HG03108 (cell line): Measurements from ENCODE around the gene RTF2.

Source experiments
- ATAC-seq: cut with Tn5 transposase; IDR thresholded peaks from one replicate; pipeline ENCODE4 v1.9.1; 2021; ENCODE audit warnings: moderate library complexity; ENCODE audit not compliant: unreplicated experiment

Gene RTF2

DNA sequence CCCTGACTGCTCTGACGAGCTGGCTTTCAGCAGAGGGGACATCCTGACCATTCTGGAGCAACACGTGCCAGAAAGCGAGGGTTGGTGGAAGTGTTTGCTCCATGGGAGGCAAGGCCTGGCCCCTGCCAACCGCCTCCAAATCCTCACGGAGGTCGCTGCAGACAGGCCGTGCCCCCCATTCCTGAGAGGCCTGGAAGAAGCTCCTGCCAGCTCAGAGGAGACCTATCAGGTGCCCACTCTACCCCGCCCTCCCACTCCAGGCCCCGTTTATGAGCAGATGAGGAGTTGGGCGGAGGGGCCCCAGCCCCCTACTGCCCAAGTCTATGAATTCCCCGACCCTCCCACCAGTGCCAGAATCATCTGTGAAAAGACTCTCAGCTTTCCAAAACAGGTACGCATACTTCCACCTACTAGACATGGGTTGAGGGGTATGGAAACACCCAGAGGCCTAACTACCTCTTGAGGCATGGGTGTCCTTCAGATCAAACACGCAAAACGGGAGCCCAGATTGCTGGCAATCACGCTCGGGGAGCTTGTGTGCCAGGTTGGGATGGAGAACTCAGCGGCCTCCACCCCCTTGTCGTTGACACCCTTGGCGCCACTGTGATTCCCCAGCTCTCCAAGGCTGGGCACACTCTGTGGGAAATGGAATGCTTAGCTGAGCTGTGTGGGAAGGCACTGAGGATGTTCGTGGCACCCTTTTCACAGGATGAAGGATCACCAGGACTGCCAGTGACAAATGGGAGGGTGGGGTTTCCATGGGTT lies 31.0 kb upstream of the RTF2 start:
- no peak for ATAC-seq

DNA sequence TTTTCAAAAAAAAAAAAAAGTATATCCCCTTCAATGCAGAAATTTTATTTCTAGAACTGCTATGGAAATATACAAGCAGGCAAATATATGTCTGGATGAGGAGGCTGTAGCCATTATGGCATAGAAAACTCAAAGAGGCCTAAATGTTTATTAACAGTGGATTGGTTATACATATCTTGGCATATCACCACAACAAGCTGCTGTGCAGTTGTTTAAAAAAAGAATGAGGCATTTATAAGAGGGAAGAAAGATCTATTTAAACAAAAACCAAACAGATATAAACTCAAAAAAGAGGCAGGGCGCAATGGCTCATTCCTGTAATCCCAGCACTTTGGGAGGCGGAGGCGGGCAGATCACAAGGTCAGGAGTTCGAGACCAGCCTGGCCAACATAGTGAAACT lies 30.1 kb upstream of the RTF2 start:
- no peak for ATAC-seq

DNA sequence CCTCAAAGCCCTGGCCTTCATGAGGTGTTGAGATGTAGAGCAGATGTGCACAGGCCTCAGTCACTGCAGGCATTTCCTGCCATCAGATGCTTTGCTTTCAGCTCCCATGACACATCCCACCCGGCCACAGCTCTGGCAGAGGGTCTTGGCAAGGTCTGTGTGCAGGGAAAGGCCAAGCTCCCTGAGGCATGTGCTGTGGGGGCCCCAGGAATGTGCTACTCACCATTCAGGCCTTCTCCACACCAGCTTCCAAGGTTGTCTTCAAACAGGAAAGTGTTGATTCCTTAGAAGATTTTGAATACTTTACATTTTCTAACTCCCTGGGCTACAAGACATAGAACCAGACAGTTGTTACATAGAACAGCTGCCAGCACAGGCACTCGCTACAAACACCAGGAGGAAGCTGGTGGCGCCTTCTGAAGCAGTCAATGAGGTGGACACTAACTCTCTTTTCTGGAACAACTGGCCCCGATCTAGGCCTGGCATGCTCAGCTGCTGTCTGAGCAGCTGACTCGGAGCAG lies 28.6 kb upstream of the RTF2 start:
- no peak for ATAC-seq

DNA sequence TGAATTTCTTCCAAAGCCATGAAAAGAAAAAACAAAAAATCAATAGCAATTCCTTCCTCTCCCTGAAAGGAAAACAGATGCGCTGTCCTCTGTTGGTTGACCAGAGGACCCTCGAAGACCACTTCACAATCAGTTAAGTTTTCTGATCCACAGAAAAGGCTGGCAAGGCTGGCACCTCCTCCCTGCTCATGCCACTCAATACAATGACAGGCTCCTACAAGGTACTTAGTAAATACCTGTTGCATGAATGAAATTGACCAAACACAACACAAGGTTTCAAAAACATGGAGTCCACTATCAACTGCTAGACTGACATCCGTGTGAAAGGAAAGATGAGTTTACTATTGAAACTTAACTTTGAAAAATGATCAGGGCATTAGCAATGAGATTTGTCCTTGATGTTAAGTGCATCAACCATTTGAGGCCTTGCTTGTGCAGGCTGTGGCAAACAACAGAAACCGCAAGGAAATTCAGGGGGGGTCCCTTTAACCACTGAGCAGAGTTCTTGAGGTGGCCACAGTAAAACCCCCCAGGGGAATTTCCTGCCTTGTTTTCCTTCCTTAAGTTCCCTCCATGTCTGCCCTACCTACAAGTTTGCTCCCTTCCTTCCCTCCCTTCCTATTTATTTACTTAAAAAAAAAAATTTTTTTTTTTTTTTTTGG lies 27.9 kb upstream of the RTF2 start:
- peak; percentile 62 for ATAC-seq

DNA sequence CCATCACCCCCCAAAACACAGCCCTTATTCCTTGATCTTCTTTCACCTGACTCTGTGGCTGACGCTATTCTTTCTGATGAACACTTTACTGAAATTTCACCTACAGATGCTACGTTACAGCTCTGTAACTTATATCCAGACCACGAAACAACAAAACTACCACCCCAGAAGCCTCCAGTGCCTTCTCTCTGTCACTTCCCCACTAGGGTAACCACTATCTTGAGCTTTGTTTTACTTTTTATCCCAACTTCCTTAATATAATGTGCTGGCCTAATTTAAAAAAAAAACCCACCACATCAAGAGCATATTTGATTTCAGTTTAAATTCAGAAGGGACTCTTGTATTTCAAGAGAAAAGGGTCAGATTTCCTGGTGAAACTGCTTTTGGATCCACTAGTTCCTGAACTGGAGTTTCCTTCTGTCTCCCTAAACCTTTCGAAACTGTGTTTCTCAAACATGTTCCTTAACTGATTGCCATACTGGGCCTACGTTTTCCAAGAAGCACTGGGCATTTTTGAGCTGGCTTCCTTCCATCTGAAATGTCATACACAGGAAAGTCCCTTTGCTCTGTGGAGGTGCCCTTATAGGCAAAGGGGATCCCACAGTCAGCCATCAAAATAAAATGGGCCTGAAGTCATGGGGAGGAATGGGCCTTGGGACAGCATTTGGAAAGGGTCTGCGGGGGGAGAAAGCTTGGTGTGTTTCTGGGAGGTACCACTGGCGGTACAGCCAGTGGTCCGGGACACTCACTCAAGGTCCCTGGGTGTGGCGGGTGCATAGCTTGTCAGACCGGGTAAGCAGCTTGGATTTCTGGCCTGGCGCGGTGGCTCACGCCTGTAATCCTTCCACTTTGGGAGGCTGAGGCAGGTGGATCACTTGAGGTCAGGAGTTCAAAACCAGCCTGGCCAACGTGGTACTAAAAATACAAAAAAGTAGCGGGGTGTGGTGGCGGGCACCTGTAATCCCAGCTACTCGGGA lies 25.8 kb upstream of the RTF2 start:
- ATAC-seq, result no peak

DNA sequence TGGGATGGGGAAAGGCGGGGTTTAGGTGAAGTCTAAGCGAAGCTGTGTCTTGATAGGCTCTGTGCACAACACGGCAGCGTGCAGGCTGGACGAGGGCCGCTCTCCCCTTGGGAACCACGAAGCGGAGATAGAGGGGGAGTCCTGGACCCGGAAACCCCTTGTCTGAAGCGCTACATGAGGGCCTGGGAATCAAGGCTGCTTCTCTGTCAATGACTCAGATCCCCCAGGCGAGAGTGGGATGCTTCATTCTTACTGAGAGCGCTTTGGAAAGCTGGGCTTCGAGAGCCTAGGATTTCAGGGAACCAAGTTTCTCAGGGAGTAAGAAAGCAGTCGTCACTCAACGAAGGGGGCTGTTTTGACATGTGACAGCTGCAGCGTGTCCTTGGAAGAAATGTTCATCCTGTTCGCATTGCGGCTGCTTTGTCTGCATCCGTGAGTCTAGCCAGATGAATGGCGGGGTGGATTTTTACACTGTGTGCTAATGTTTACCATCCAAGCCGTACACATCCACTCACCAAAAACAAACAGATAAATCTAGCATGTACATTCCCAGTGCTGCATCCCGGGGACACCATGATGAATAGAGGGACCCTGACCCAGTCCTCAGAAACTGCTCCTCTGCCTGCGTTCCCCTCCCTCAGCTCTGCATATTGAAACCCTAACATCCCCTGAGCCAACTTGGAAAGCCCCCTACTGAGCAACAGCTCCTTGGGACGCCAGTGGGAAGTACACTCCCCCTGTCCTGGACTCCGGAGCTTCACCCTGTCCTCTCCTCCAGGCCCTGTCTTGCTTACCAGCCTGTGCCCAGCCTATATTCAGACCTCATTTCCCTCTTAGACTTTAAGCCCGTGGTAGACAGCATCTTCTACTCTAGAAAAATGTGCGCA lies 24.5 kb upstream of the RTF2 start:
- ATAC-seq, result no peak

DNA sequence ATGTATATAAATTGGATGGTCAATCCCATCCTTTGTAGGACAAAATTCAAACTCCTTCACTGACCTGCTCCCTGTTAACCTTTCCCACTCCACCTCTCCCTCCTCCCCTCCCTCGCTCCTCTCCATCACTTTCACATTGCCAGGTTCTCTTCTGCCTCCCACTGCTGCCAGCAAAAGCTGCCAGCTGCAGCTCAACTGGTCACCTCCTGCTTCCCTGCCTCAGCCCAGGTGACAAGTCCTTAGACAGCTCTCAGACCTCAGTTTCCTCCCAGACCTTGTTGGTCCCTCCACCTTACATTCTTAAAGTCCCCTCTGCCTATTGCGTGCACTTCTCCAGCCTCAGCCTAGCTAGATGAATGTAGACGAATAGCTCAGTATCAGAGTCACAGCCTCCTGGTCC lies 23.3 kb upstream of the RTF2 start:
- no peak for ATAC-seq

DNA sequence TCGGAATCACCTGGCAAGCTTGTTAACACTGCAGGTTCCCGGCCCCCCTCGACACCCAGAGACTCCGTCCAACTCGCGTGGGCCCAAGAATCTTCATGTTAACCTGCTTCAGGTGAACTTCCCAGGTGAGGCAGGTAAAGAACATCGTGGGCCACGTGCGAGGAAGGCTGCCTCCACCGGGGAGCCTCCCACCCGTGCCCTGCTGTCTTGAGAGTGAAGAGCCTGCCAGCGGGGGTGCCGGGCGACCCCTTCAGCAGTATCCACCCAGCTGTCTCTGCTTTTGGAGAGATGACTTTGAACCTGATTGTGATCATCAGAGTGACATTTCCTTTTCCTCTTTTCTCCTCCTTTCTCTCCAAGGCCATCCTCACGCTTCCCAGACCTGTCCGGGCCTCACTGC lies 22.9 kb upstream of the RTF2 start:
- ATAC-seq, result no peak

DNA sequence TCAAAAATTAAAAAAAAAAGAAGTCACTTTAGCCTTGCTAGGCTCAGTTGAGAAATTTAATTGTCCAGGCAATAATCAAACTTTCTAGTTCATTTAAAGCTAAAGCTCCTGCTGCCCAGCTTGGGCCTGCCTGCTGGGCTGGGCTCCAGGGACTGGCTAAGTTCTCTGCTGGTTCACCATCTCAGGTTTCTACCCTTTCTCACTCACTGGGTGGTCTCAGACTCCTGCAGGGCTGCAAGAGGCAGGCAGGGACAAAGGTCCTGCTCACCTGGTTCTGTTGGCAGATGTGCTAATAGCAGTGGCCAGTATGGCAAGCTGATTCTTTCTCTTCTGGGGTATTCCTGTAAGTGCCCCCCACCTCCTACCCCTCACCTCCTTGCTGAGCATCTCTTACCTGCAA lies 21.2 kb upstream of the RTF2 start:
- ATAC-seq, result no peak

DNA sequence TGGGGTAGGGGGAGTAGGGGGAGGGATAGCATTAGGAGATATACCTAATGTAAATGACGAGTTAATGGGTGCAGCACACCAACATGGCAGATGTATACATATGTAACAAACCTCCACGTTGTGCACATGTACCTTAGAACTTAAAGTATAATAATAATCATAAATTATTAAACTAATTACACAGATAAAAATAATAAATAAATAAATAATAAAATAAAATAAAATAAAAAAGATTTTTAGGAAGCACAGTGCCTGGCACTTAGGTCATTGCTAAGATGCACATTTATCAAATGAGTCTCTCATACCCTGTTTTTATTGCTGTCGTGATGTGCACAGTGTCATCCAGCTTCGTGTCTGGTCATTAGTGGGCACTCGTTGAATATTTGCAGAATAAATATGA lies 19.0 kb upstream of the RTF2 start:
- no peak for ATAC-seq

DNA sequence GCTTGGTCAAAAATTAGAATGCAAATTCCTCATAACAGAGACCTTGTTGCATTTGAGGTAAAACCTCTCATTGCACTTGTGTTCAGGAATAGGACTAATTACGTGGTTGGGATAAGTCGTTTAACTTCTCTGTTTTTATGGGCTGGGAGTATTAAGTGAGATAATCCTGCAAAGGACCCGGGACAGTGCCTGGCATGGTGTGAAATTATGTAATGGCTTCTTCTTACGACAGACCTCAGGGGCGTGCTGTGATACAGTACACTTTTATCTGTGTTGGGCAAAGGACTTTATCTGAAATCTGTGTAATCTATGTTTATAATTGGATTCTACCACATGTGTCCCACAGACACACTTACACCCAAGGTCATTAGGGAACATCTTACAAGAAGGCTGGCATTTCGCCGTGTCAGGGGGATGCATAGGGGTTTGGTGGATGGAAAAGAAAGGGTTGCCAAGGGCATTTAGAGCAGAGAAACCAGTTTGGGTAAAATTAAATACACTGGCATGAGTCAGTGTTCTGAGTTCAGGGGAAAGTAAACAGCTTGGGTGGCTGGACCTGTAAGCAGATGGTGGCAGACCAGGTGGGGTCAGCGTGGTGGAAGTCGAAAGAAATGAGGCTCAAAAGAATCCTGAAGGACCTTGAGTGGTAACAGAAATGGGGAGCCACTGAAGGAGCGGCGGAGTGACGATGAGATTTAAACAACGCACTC lies 17.2 kb upstream of the RTF2 start:
- ATAC-seq, result no peak

DNA sequence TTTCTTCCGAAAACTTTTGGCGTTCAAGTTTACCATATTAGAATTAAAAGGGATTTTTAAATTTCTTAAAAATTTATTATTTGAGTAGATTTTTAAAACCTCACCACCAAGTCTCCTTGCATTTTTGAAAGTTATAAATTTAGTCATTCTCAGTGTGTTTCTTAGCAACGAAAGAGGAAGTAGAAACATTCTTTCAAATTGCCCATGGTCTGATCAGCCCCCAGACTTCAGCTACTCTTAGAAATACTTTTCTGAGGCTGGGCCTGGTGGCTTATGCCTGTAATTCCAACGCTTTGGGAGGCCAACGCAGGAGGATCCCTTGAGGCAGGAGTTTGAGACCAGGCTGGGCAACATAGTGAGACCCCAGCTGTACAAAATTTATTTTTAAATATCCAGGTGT lies 15.1 kb upstream of the RTF2 start:
- ATAC-seq, result no peak

DNA sequence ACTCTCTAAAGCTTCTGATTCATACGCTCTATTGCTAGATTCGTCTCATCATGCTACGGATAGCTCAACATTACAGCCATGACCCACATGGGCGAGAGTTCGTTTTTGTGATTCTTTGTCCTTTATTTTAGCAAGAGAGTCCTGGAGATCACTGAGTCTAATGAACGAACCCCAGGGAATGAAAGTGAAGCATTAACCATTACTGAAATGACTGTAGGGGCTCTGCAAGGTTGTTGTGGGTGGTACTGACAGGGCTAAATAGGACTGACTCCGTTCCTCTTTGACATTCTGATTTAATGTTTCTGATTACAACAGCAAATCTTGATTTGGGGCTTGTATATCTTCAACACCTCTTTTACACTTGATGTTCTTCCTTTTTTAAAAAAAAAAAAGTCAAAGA lies 13.7 kb upstream of the RTF2 start:
- ATAC-seq, result peak; percentile 73

DNA sequence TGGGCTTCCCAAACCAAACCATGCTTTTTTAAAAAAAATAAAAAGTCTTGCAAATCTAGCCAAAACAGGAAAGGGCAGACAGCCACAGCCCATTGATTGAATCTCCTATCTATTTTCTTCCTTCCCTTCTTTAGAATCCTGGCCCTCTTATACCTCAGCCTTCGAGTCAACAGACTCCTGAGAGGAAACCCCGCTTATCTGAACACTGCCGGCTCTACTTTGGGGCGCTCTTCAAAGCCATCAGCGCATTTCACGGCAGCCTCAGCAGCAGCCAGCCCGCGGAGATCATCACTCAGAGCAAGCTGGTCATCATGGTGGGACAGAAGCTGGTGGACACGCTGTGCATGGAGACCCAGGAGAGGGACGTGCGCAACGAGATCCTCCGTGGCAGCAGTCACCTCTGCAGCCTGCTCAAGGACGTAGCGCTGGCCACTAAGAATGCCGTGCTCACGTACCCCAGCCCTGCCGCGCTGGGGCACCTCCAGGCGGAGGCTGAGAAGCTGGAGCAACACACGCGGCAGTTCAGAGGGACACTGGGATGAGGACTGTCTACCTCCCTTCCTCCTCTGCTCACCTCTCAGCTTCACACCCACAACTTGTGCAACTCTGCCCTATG lies 10.1 kb upstream of the RTF2 start:
- no peak for ATAC-seq

DNA sequence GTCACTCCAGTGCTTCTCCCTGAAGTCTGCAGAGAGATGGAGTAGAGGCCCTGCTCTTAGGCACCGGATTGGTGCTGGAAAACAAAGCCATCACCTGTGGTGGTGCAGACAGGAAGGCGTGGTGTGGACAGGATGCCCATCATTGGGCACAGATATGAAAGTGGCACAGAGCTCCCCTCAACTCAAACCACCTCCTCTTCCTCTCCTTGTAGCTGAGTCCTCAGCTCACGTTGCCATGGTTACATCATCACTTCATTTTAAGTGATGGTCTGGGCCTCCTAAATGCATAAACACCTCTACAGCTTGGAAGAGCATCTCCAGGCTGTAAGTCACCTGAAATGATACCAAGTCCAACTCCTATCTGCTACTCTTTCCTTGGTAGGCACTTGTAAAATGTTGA lies 8.0 kb upstream of the RTF2 start:
- ATAC-seq, result no peak

DNA sequence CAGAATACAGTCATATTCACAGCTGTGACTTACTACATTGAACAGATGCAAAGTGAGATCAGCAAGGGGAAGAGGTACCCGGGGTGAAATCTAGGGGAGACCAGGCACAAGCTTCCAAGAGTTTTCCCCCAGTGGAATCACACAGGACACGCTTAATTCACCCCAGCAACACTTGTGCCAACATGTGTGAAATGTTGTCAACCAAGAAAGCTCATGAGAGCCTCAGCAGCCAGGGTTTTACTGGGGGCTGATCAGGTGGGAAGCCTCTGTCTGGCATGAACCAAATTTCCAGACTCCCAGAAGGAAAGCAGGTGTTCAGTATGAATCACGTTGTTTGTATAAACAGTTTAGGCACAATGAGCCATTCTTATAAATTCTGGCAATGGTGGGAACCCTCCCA lies 6.9 kb upstream of the RTF2 start:
- no peak for ATAC-seq

DNA sequence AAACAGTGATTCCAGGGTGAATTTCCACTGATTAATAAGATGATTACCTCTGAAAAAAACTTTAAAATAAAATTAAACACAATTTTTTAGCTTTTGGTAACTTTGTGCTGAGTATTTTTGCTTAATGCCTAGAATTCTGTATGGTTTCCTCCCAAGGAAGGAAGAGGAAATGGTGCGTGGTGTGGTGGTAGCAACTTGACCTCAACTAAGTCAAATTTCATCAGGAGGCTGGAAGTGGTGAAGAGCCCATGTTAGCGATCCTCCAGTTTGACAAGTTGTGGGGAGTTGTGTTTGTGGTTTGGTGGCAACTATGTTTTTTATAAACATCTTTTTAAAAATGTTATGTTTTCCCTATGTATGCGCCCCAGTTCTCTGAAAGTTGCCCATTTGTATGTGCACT lies 5.0 kb upstream of the RTF2 start:
- no peak for ATAC-seq

DNA sequence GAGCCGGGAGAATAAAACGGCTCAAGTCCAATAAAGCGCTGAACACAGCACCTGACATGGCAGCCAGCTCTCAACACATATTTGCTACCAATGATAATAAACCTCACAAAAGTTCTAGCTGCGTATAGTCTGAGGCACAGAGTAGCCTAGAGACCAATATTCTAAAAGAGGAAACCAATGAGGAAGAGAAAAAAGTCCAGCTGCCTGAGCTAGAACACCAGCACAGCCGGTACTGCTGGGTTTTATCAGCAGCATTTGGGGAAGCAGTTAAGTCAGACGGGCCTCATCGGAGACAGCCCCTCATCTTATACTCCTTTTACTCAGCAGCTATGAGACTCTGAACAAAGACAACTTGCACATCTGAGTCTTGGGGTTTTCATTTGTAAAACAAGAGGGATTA lies 2.4 kb upstream of the RTF2 start:
- ATAC-seq, result no peak

DNA sequence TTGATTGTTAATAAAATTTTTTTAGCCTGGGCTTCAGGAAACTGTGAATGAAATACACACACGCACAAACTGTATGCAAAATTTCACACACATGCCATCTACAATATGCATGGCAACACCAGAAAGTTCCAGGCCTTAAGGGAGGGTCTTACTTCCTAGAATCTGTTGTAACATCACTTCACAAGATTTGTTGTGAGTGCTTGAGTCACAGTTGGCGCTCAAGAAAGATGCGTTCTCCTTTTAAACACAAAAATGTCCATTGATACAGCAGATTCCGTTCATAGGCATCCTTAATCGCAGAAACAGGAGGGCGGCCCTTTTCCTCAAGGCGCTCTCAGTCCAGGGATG lies 485 bp upstream of the RTF2 start:
- no peak for ATAC-seq

DNA sequence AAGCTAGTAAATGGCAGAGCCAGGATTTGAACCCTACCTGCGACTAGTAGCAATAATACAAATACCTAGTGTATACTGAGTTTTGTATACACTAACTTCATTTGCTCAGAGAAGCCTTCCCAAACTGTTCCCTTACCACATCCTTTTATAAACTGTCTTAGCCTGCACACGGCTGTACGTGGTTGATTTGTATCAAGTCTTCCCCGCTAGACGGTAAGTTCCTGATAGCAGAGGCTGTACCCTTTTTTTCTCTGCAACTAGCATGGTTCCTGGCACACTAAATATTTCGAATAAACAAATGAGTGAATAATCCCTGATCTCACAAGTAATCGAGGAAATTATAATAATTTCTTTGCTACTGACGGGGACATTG lies 636 bp downstream of the RTF2 start:
- ATAC-seq, result no peak
